SK-N-SH (cell line): ENCODE measurements around the gene HCN1. TPM values are rescaled to one million over a fixed set of nuclear protein-coding genes. Genes with fewer than 3 reads are reported as not detected.

Experiments used
- CTCF ChIA-PET: fragments of 300-600, 350-600 bp; formaldehyde crosslinking; extraction: SDS; loops from one replicate; lab custom pipeline; 2021; lab: Yijun Ruan, JAX
- POLR2A ChIA-PET: fragments of 350-600 bp; sonication (Branson Sonifier 250); formaldehyde crosslinking; extraction: SDS; loops from one replicate; lab custom pipeline; 2020; ENCODE audit warnings: antibody characterized with exemption, inconsistent platforms; lab: Yijun Ruan, JAX
- DNase-seq: peaks from one replicate; pipeline ENCODE4 v3.0.0; 2012
- H2AFZ ChIP-seq: fragments of 200-600 bp; sonication (generic); 2 replicates; pipeline ENCODE4 v1.8.1; 2016; ENCODE audit warnings: antibody characterized with exemption, mild to moderate bottlenecking, low read depth
- H3F3A ChIP-seq: fragments of 200-600 bp; sonication (generic); replicated peaks from 2 replicates; pipeline ENCODE3; 2016; ENCODE audit warnings: antibody characterized with exemption, mild to moderate bottlenecking; ENCODE audit not compliant: insufficient read depth
- H3K27ac ChIP-seq, 2 experiments: fragments of 200-500 bp in 1 of 2; fragments of 200-600 bp in 1 of 2; sonication (Bioruptor generic) in 1 of 2; sonication (generic), shearing (Covaris generic) in 1 of 2; 2 replicates each; pipeline versions ENCODE4 v1.5.1 to v1.6.1; 2014 to 2016; ENCODE audit warnings: low read depth in 2 of 2, inconsistent platforms in 1 of 2, low read length in 1 of 2, mild to moderate bottlenecking in 1 of 2, mixed read lengths in 1 of 2
- H3K27me3 ChIP-seq: fragments of 200-600 bp; sonication (generic), shearing (Covaris generic); 2 replicates; pipeline ENCODE4 v1.6.1; 2016; ENCODE audit warnings: mixed run types; ENCODE audit not compliant: insufficient read depth
- H3K36me3 ChIP-seq, 2 experiments: fragments of 200-500 bp in 1 of 2; fragments of 200-600 bp in 1 of 2; sonication (Bioruptor generic) in 1 of 2; sonication (generic) in 1 of 2; replicated peaks in 1 of 2; 2 replicates each; pipeline versions ENCODE3 to v1.5.1; 2014 to 2016; ENCODE audit warnings: low read length in 1 of 2, mild to moderate bottlenecking in 1 of 2; ENCODE audit not compliant: insufficient read depth in 2 of 2, control insufficient read depth in 1 of 2
- H3K4me1 ChIP-seq, 2 experiments: fragments of 200-500 bp in 1 of 2; fragments of 200-600 bp in 1 of 2; sonication (Bioruptor generic) in 1 of 2; sonication (generic), shearing (Covaris generic) in 1 of 2; 2 replicates each; pipeline versions ENCODE4 v1.5.1 to v1.6.1; 2014 to 2016; ENCODE audit warnings: low read depth in 1 of 2, low read length in 1 of 2, mixed run types in 1 of 2; ENCODE audit not compliant: insufficient read depth in 2 of 2, control insufficient read depth in 1 of 2
- H3K4me2 ChIP-seq: fragments of 200-600 bp; sonication (generic), shearing (Covaris generic); 2 replicates; pipeline ENCODE4 v1.6.1; 2017; ENCODE audit warnings: mixed run types
- H3K4me3 ChIP-seq, 2 experiments: fragments of 200-500 bp in 1 of 2; fragments of 200-600 bp in 1 of 2; sonication (Bioruptor generic) in 1 of 2; sonication (generic), shearing (Covaris generic) in 1 of 2; 2 replicates each; pipeline versions ENCODE4 v1.5.1 to v1.8.1; 2014 to 2016; ENCODE audit warnings: low read depth in 2 of 2, inconsistent platforms in 1 of 2, low read length in 1 of 2, mild to moderate bottlenecking in 1 of 2, mixed read lengths in 1 of 2, moderate library complexity in 1 of 2
- H3K79me2 ChIP-seq: fragments of 200-600 bp; sonication (generic); 2 replicates; pipeline ENCODE4 v1.8.1; 2017; ENCODE audit warnings: mild to moderate bottlenecking; ENCODE audit not compliant: insufficient read depth
- H3K9ac ChIP-seq: fragments of 200-600 bp; sonication (generic); 2 replicates; pipeline ENCODE4 v1.6.1; 2017; ENCODE audit warnings: mixed run types
- H3K9me2 ChIP-seq: fragments of 200-600 bp; sonication (generic); 2 replicates; pipeline ENCODE4 v1.6.1; 2017; ENCODE audit warnings: mixed run types
- H3K9me3 ChIP-seq: fragments of 200-600 bp; sonication (generic); 2 replicates; pipeline ENCODE4 v1.6.1; 2017; ENCODE audit warnings: mixed run types, mild to moderate bottlenecking, moderate library complexity
- H4K20me1 ChIP-seq: fragments of 200-600 bp; sonication (generic); 2 replicates; pipeline ENCODE4 v1.6.1; 2017; ENCODE audit warnings: mild to moderate bottlenecking, mixed run types; ENCODE audit not compliant: insufficient read depth
- CHD2 ChIP-seq: fragments of 150-350 bp; IDR thresholded peaks from 2 replicates; pipeline ENCODE4 v1.6.1; 2018; ENCODE audit warnings: low read length; ENCODE audit not compliant: partially characterized antibody
- ELF1 ChIP-seq: IDR thresholded peaks from 2 replicates; pipeline ENCODE4 v1.4.0; 2012
- FOXJ3 ChIP-seq: sonication (generic); formaldehyde crosslinking; IDR thresholded peaks from 2 replicates; pipeline ENCODE4 v1.5.1; 2020; ENCODE audit warnings: mild to moderate bottlenecking, missing genetic modification reagents
- FOXM1 ChIP-seq: IDR thresholded peaks from 2 replicates; pipeline ENCODE4 v1.4.0; 2012; ENCODE audit warnings: low read depth, mild to moderate bottlenecking
- GABPA ChIP-seq: IDR thresholded peaks from 2 replicates; pipeline ENCODE4 v1.4.0; 2012; ENCODE audit warnings: low read depth, mild to moderate bottlenecking
- JUND ChIP-seq: IDR thresholded peaks from 2 replicates; pipeline ENCODE4 v1.4.0; 2012
- MEF2A ChIP-seq: IDR thresholded peaks from 2 replicates; pipeline ENCODE4 v1.4.0; 2012; ENCODE audit warnings: low read depth, borderline replicate concordance
- MXI1 ChIP-seq: IDR thresholded peaks from 2 replicates; pipeline ENCODE4 v1.6.1; 2012; ENCODE audit warnings: mild to moderate bottlenecking, low read depth, low read length, improper control_type of control experiment
- NFIC ChIP-seq: IDR thresholded peaks from 2 replicates; pipeline ENCODE4 v1.4.0; 2012; ENCODE audit warnings: borderline replicate concordance
- RAD21 ChIP-seq: IDR thresholded peaks from 2 replicates; pipeline ENCODE4 v1.6.1; 2012; ENCODE audit warnings: mild to moderate bottlenecking, low read length
- RFX5 ChIP-seq: IDR thresholded peaks from 2 replicates; pipeline ENCODE4 v1.6.1; 2012; ENCODE audit warnings: mild to moderate bottlenecking, improper control_type of control experiment, low read length
- RXRA ChIP-seq: IDR thresholded peaks from 2 replicates; pipeline ENCODE4 v1.4.0; 2012; ENCODE audit warnings: low read depth, mild to moderate bottlenecking, borderline replicate concordance
- TEAD4 ChIP-seq: IDR thresholded peaks from 2 replicates; pipeline ENCODE4 v1.4.0; 2012; ENCODE audit warnings: mild to moderate bottlenecking, borderline replicate concordance; ENCODE audit not compliant: insufficient read depth
- USF1 ChIP-seq: IDR thresholded peaks from 2 replicates; pipeline ENCODE4 v1.4.0; 2012; ENCODE audit warnings: low read depth, borderline replicate concordance
- YY1 ChIP-seq: IDR thresholded peaks from 2 replicates; pipeline ENCODE4 v1.4.0; 2012; ENCODE audit warnings: low read depth, mild to moderate bottlenecking
- WGBS: methylation state at CpG from one replicate; pipeline ENCODE4 v1.1.6; 2017; ENCODE audit warnings: low lambda C conversion rate; 5-methylcytosine and 5-hydroxymethylcytosine counted together
- polyA plus RNA-seq, 3 experiments: library from polyadenylated mRNA; depleted of rRNA; stranded (reverse); fragments of >200 nt; gene quantifications; 2 replicates each; pipeline ENCODE4 v1.2.3, GENCODE V29; 2012
- TF ChIP-seq, protein P1 (sequence below): IDR thresholded peaks from 2 replicates; pipeline ENCODE4; 2012
- TF ChIP-seq, protein P2 (sequence below): IDR thresholded peaks from 2 replicates; pipeline ENCODE4 v1.6.1; 2012; ENCODE audit warnings: mild to moderate bottlenecking, low read depth, low read length, moderate library complexity
- TF ChIP-seq, protein P3 (sequence below): IDR thresholded peaks from 2 replicates; pipeline ENCODE4 v1.4.0; 2012; ENCODE audit warnings: low read depth, borderline replicate concordance
- TF ChIP-seq, protein P4 (sequence below): fragments of 150-350 bp; IDR thresholded peaks from 2 replicates; pipeline ENCODE4 v1.6.1; 2017; ENCODE audit warnings: antibody characterized with exemption, low read length, low read depth, borderline replicate concordance

The HCN1 gene
- polyA plus RNA-seq, 1 of the 3 experiments (the other 2 are of a cell fraction), result not detected

- no peaks in the 10 kb centered on the region for H3F3A ChIP-seq
- no peak overlapping the region for H3K27ac ChIP-seq
- no peaks in the 10 kb centered on the region for H3K36me3 ChIP-seq
- H3K4me3 ChIP-seq, result no peak overlapping the region
- TF ChIP-seq MEF2A (no peak), JUND (no peak), USF1 (no peak)
- TF ChIP-seq, all 33 proteins: peak for 0
- no peaks in the 10 kb centered on the region for H3K9me3 ChIP-seq
- no peak overlapping the region for H3K9ac ChIP-seq
- H2AFZ ChIP-seq, result no peak overlapping the region
- WGBS, result 0% methylated on average over 3 of the region's 3 CpGs
- no peaks in the 10 kb centered on the region for H3K4me1 ChIP-seq
- no peak for DNase-seq
- CTCF ChIA-PET, result no interaction called here
- no peak overlapping the region for H3K4me2 ChIP-seq
- no peaks in the 10 kb centered on the region for H3K9me2 ChIP-seq
- H4K20me1 ChIP-seq, result no peaks in the 10 kb centered on the region
- no peaks in the 10 kb centered on the region for H3K79me2 ChIP-seq
- no peaks in the 10 kb centered on the region for H3K27me3 ChIP-seq
- POLR2A ChIA-PET, result no interaction called here
Measured at GRCh38 chr5:45542421-45542820, 153.8 kb downstream of the HCN1 start.

DNA sequence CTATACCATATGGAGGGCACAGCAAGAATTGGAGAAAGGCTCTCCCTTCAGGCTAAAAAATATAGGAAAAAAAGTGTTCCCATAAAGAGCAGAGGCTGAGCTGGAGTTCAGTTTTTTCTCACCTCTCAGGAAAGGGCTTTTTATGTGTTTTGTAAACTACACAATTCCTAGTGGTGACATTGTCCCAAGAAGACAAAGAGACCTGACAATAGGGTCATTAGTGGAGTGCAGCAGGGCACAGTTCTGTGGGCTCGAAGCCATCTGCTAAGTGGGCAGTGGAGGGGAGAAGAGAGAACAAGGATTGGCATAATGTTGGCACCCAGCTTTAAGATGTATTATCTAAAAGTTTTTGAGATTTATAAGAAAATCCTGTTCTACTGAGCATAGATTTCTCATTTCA is 162.5 kb downstream of the HCN1 start:
- no peak for DNase-seq
- Histone ChIP-seq H3K4me1 (no peaks in the 10 kb centered on the region), H3K9me3 (no peaks in the 10 kb centered on the region), H3F3A (no peaks in the 10 kb centered on the region), H3K36me3 (no peaks in the 10 kb centered on the region), H3K9ac (no peak overlapping the region), H3K79me2 (no peaks in the 10 kb centered on the region), H3K4me2 (no peak overlapping the region), H3K27me3 (peaks cover 4% of the 10 kb centered on the region; the same call in 1 of the 2 replicates), H4K20me1 (no peaks in the 10 kb centered on the region), H2AFZ (no peak overlapping the region), H3K9me2 (no peaks in the 10 kb centered on the region), H3K4me3 (no peak overlapping the region), H3K27ac (no peak overlapping the region)
- ChIA-PET CTCF (no interaction called here), POLR2A (no interaction called here)
- TF ChIP-seq, protein P1, sequence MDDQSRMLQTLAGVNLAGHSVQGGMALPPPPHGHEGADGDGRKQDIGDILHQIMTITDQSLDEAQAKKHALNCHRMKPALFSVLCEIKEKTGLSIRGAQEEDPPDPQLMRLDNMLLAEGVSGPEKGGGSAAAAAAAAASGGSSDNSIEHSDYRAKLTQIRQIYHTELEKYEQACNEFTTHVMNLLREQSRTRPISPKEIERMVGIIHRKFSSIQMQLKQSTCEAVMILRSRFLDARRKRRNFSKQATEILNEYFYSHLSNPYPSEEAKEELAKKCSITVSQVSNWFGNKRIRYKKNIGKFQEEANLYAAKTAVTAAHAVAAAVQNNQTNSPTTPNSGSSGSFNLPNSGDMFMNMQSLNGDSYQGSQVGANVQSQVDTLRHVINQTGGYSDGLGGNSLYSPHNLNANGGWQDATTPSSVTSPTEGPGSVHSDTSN, result no peak
- no peak for TF ChIP-seq TEAD4
- no peak for TF ChIP-seq YY1
- no peak for TF ChIP-seq USF1
- no peak for TF ChIP-seq RAD21
- no peak for TF ChIP-seq GABPA
- no peak for TF ChIP-seq MXI1
- TF ChIP-seq JUND, result no peak
- no peak for TF ChIP-seq NFIC
- TF ChIP-seq, protein P2, sequence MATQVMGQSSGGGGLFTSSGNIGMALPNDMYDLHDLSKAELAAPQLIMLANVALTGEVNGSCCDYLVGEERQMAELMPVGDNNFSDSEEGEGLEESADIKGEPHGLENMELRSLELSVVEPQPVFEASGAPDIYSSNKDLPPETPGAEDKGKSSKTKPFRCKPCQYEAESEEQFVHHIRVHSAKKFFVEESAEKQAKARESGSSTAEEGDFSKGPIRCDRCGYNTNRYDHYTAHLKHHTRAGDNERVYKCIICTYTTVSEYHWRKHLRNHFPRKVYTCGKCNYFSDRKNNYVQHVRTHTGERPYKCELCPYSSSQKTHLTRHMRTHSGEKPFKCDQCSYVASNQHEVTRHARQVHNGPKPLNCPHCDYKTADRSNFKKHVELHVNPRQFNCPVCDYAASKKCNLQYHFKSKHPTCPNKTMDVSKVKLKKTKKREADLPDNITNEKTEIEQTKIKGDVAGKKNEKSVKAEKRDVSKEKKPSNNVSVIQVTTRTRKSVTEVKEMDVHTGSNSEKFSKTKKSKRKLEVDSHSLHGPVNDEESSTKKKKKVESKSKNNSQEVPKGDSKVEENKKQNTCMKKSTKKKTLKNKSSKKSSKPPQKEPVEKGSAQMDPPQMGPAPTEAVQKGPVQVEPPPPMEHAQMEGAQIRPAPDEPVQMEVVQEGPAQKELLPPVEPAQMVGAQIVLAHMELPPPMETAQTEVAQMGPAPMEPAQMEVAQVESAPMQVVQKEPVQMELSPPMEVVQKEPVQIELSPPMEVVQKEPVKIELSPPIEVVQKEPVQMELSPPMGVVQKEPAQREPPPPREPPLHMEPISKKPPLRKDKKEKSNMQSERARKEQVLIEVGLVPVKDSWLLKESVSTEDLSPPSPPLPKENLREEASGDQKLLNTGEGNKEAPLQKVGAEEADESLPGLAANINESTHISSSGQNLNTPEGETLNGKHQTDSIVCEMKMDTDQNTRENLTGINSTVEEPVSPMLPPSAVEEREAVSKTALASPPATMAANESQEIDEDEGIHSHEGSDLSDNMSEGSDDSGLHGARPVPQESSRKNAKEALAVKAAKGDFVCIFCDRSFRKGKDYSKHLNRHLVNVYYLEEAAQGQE, result no peak
- no peak for TF ChIP-seq FOXM1
- no peak for TF ChIP-seq RXRA
- TF ChIP-seq CHD2, result no peak
- TF ChIP-seq FOXJ3 (CRISPR knock-in tag), result no peak
- TF ChIP-seq RFX5, result no peak
- TF ChIP-seq, protein P3, sequence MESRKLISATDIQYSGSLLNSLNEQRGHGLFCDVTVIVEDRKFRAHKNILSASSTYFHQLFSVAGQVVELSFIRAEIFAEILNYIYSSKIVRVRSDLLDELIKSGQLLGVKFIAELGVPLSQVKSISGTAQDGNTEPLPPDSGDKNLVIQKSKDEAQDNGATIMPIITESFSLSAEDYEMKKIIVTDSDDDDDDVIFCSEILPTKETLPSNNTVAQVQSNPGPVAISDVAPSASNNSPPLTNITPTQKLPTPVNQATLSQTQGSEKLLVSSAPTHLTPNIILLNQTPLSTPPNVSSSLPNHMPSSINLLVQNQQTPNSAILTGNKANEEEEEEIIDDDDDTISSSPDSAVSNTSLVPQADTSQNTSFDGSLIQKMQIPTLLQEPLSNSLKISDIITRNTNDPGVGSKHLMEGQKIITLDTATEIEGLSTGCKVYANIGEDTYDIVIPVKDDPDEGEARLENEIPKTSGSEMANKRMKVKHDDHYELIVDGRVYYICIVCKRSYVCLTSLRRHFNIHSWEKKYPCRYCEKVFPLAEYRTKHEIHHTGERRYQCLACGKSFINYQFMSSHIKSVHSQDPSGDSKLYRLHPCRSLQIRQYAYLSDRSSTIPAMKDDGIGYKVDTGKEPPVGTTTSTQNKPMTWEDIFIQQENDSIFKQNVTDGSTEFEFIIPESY, result no peak
- TF ChIP-seq, protein P4, sequence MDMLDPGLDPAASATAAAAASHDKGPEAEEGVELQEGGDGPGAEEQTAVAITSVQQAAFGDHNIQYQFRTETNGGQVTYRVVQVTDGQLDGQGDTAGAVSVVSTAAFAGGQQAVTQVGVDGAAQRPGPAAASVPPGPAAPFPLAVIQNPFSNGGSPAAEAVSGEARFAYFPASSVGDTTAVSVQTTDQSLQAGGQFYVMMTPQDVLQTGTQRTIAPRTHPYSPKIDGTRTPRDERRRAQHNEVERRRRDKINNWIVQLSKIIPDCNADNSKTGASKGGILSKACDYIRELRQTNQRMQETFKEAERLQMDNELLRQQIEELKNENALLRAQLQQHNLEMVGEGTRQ, result no peak
- TF ChIP-seq ELF1, result no peak
- WGBS, result 0% methylated on average over 1 of the region's 1 CpG
